ENCODE results near the gene OR9Q1.

DNA sequence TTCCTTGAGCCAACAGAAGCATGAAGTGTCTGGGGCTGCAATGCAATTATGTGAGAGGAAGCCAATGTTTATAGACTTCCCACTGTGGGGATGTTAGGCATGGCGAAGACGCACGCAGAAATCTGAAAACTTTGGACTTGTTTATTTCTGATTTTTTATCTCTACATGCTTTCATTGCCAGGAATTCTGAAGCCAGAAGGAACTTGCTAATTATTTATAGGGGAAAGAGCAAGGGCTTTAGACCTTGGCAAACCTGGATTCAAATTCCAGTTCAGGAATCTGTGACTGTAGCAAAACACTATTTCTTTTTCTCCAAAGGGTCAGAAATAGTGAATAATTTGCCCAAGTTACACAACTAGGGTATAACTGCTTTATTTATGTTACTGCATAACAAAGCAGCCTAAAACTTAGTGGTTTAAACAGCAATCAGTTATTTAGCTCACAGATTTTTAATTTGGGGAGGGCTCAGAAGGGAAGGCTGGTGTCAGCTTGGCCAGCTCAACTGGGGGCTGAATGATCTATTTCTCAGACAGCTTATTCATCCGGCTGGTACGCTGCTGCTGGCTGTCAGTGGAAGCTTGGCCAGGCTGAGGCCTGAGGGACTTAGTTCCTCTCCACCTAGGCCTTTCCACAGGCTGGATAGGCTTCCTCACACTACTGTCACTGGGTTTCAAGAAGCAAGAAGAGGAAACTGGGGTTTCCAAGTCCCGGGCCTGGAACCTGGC lies 5.2 kb downstream of the OR9Q1 start:
- TF ChIP-seq CTBP1 (IDR thresholded peaks at IDR 0.05; ENCODE audit: borderline replicate concordance) (no peak), SP1 (IDR thresholded peaks at IDR 0.05) (no peak), BHLHE40 (IDR thresholded peaks at IDR 0.05; ENCODE audit: borderline replicate concordance) (no peak), HDGF (IDR thresholded peaks at IDR 0.05; ENCODE audit: borderline replicate concordance) (no peak), TARDBP (IDR thresholded peaks at IDR 0.05) (no peak), FOXA1 (IDR thresholded peaks at IDR 0.05) (no peak), SUZ12 (IDR thresholded peaks at IDR 0.05) (no peak)
- TF ChIP-seq, protein P1, sequence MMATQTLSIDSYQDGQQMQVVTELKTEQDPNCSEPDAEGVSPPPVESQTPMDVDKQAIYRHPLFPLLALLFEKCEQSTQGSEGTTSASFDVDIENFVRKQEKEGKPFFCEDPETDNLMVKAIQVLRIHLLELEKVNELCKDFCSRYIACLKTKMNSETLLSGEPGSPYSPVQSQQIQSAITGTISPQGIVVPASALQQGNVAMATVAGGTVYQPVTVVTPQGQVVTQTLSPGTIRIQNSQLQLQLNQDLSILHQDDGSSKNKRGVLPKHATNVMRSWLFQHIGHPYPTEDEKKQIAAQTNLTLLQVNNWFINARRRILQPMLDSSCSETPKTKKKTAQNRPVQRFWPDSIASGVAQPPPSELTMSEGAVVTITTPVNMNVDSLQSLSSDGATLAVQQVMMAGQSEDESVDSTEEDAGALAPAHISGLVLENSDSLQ (IDR thresholded peaks at IDR 0.05) = no peak

Data from HEK293T (cell line).